ENCODE measurements around the gene CREBRF.
A peak's percentile ranks its signal among the peaks of the same experiment; 100 is the strongest.
"Not testable (repeated sequence)": the region's sequence is repeated elsewhere in the genome, so short reads cannot be mapped to it uniquely, and the experiment has no call there.

Gene CREBRF, protein sequence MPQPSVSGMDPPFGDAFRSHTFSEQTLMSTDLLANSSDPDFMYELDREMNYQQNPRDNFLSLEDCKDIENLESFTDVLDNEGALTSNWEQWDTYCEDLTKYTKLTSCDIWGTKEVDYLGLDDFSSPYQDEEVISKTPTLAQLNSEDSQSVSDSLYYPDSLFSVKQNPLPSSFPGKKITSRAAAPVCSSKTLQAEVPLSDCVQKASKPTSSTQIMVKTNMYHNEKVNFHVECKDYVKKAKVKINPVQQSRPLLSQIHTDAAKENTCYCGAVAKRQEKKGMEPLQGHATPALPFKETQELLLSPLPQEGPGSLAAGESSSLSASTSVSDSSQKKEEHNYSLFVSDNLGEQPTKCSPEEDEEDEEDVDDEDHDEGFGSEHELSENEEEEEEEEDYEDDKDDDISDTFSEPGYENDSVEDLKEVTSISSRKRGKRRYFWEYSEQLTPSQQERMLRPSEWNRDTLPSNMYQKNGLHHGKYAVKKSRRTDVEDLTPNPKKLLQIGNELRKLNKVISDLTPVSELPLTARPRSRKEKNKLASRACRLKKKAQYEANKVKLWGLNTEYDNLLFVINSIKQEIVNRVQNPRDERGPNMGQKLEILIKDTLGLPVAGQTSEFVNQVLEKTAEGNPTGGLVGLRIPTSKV

DNA sequence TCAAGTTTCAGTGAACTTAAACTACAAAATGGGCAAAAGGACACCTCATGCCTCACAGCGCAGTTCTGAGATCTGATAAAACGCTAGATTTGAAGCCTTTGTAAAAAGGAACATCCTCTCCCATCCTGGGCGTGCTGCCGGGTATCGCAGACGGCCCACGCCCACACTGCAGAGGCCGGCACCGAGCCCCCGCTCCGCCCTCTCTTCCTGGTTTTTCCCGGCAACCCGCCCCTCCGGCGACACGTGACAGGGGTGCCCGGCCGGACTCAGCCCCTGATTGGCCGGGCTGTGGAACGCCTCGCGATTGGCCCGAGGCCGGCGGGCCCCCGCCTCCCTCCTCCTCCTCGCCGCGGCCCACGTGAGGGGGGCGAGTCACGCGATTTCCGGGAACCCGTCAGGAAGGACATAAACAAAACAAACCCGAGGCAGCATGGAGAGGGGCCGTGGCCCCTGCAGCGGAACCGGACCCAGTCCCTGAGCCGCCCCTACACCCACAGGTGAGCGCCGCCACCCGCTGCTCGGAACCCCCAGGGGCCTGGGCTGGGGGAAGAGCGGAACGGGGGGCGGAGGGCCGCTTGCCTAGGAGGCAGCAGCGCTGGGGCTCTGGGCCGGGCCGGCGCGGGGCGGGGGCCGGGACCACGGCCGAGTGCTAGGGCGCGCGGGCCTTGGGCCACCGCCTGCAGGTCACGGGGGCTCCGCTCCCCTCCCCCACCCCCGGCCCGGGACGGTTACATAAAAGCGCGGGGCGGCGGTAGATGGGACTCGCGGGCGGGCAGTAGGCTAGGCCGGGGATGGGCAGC is at the start of gene CREBRF:
TSS of gene CREBRF (plus strand) at position 370 of the 800 bp plus-strand sequence. CDS start 24,424 bp downstream, outside the sequence.
- DNase-seq = peak; percentile 92 to 99 (median 98)
- intact Hi-C loops (cut with DNase I) = loop anchor here (2.0 to 5.0 kb wide), 2 partner anchors 77 to 86 kb away; partner anchors contain the start of gene BNIP1

DNA sequence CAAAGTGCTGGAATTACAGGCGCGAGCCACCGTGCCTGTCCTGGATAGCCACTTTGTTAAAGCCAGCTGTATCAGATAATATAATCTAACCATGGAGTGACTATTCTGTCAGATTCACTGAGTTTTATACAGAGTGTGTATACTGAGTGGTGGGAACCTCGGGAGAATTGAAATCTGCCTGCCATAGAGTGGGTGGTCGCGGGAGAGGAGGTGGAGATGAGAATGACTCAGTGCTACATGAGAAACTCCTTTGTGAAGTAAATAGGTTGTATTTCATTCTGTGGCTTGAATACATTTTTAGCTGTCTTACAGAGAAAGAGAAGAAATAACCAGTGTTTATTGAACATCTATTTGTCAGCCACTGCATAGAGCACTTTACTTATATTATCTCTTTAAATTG is 46.1 kb upstream of the CREBRF start:
- DNase-seq = peak in 12 of 42 donors; percentile 17 to 56 (median 34)
- intact Hi-C loops (cut with DNase I) = no loop called here

DNA sequence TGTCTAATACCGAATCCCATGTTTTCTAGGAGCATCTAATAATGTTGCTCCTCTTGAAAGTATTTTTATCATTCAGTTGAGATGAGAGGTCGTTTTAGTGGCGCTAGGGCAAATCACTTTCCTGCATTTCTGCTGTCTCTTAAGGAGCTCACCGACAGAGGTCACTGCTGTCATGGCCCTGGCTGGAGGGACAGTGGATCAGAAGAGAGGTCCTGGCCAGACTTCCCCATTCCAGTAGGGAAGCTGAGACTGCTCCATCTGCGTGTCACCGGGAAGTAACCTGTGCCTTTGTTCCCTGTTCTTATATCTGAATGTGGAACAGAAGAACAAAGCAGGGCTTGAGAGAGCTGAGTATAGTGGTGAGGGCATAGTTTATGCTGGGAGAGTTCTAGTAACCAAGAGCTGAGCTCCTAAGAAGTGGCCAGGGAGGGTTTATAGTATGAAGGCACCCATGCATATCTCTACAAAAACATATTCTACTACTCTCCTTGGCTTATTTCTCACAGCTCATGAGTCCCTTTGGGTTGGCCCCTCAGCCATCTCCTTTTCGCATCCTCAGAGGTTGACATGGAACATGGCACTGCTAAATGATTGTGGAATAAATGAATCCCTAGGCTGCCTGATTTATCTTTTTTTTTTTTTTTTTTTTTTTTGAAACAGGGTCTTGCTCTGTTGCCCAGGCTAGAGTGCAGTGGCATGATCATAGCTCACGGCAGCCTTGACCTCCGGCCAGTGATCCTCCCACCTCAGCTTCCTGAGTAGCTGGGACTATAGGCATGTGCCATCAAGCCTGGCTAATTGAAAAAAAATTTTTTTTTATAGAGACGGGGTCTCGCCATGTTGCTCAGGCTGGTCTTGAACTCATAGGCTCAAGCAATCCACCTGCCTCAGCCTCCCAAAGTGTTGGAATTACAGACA is 45.3 kb upstream of the CREBRF start:
- intact Hi-C loops (cut with DNase I) = no loop called here
- peak; percentile 14 to 82 (median 49) for DNase-seq

DNA sequence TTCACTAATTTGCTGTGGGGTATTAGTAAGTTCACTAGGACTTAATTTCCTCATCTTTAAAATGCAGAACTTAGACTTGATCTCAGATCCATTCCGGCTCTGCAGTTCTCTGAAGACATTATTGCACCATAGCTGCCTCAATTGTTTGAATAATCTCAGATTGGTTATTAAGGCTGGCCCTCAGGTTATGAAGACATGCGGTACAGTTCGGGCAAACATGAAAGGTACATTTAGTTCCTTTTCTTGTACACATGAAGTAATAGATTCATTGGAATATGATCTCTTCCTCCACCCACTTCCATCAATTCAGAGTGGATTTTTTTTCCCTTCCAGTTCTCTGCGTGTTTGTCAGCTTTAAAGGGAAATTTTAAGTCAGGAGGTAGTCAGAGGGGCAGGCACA is 44.6 kb upstream of the CREBRF start:
- DNase-seq = peak in 2 of 42 donors; percentile 13 to 25
- intact Hi-C loops (cut with DNase I) = no loop called here

DNA sequence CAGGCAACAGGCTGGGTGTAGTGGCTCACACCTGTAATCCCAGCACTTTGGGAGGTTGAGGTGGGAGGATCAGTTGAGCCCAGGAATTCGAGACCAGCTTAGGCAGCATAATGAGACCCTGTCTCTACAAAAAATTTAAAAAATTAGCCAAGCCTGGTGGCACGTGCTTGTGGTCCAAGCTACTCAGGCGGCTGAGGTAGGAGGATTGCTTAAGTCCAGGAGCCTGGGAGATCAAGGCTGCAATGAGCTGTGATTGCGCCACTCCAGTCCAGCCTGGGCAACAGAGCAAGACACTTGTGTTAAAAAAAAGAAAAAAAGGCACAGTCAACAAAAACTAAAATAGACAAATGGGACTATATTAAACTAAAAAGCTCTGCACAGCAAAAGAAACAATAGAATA is 43.3 kb upstream of the CREBRF start:
- intact Hi-C loops (cut with DNase I) = no loop called here

DNA sequence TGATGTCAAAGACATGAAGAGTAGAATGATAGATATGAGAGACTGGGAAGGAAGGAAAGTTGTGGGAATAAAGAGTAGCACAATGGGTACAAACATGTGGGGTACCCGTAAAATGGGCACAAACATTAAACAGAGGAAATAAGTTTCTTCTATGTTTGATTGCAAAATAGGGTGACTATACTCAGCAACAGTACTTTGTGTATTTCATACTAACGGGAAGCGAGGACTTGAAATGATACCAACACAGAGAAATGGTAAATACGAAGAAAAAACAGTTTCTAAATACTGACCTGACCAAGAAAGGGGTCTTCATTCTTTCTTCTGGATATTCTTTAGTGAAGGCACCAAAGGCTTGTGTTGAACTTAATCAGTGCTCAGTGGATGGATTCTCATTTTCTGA is 41.5 kb upstream of the CREBRF start:
- DNase-seq = no peak
- intact Hi-C loops (cut with DNase I) = no loop called here

More for the DNA sequence above, 43.3 kb upstream of the CREBRF start:
- no peak for DNase-seq

DNA sequence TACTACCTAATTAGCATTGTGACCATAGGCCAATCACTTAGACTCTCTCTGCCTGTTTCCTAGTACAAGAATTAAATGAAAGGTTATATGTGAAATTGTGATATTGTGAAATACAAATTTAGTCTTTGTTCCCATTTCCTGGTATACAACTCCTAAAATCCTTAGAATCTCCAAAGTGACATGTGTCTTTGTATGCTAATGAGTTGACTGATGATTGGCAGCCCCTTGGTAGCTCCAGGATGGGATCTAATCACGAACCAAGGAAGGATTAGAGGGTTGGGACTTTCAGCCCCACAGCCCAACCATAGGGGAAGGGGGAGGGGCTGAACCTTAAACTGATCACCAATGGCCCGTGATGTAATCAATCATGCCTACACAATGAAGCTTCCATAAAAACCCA is 41.0 kb upstream of the CREBRF start:
- DNase-seq = peak in 2 of 42 donors; percentile 16 to 26
- intact Hi-C loops (cut with DNase I) = no loop called here

DNA sequence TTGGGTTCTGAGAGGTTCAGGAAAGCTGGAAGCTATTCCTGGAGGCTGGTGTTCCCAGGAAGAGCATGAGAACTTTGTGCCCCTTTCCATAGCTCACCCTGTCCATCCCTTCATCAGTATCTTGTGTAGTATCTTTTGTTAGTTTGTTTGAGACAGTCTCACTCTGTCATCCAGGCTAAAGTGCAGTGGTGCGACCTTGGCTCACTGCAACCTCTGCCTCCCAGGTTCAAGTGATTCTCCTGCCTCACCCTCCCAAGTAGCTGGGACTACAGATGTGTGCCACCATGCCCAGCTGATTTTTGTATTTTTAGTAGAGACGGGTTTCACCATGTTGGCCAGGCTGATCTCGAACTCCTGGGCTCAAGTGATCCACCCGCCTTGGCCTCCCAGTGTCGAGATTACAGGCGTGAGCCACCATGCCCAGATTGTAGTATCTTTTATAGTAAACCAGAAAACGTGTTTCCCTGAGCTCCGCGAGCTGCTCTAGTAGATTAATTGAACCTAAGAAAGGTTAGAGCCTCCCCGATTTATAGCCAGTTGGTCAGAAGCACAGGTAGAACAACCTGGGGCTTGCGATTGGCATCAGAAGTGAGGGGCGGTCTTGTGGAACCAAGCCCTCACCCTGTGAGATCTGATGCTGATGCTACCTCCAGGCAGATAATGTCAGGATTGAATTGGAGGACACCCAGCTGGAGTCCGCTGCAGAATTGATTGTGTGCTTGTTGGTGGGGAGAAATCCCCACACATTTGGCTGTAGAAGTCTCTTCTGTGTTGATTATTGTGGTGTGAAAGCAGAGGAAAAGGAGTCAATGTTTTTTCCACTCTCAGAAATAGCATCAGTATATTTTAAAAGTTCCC is 40.3 kb upstream of the CREBRF start:
- intact Hi-C loops (cut with DNase I) = no loop called here
- DNase-seq = peak in 3 of 42 donors; percentile 15 to 41 (median 30)

DNA sequence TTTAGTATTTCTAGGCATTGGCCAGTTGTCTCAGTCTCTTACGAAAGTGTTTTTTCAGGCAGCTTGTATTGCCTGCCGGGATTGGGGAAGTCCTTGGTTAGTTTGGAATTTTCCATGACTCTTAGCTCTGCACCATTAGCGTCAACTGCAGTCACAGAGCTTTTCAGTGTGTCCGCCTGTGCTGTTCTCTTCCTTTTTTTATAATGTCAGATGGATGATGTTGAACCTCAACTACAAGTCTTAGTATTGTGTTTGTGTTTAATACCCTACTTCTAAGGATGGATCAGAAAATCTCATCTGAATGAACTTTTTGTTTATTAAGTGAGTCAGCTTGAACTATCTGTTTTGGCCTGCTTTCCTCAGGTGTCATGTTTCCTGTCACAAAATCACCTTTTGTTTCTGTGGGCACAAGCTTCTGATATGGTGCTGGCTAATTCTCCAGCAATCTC is 39.5 kb upstream of the CREBRF start:
- intact Hi-C loops (cut with DNase I) = no loop called here

DNA sequence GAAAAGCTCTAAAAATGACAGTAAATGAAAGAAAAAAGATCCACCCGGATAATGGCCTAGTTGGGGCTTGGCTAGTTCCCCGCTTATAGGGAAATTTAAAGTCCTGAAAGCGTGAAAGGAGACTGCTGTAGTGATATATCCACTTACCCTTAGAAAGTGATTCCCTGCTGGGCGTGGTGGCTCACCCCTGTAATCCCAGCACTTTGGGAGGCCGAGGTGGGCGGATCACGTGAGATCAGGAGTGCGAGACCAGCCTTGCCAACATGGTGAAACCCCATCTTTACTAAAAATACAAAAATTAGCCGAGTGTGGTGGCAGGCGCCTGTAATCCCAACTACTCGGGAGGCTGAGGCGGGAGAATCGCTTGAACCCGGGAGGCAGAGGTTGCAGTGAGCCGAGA is 39.1 kb upstream of the CREBRF start:
- intact Hi-C loops (cut with DNase I) = not testable (repeated sequence)
- DNase-seq = peak in 2 of 42 donors; percentile 20 to 27

More for the DNA sequence above, 39.5 kb upstream of the CREBRF start:
- DNase-seq = peak in 13 of 42 donors; percentile 22 to 63 (median 38)

DNA sequence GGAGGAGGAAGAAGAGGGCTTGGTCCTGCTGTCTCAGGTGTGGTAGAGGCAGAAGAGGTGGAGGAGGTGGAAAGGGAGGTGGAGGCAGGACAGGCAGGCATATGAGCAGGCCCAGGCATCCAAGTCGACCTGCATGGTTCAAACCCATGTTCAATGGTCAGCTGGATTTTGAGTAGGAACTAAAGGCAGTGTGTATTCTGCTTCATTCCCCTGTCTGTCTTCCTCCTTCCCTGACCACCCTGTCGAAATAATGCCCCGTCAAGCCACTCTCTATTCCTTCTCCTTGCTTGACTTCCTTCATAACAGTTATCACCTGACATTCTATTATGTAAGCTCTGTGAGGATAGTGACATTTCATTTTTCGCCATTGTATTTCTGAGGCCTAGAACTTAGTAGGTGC is 37.8 kb upstream of the CREBRF start:
- intact Hi-C loops (cut with DNase I) = no loop called here
- DNase-seq = peak in 1 of 42 donors; percentile 41

DNA sequence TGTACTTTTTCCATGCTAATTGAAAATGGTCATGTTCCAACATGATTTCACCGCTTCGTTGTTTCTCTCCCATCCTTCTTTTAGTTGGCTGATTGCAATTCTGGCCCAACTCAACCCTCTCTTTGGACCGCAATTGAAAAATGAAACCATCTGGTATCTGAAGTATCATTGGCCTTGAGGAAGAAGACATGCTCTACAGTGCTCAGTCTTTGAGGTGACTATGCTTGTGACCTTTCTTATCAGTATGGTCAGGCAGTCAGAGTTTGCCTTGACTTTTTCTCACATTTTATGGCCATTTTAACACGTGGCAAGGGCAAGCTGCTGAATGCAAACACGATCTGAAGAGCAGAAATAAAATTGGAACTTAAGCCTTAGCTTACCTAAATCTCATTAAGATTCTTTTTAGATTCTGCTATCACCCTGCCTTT is 36.0 kb upstream of the CREBRF start:
- no peak for DNase-seq
- intact Hi-C loops (cut with DNase I) = no loop called here

DNA sequence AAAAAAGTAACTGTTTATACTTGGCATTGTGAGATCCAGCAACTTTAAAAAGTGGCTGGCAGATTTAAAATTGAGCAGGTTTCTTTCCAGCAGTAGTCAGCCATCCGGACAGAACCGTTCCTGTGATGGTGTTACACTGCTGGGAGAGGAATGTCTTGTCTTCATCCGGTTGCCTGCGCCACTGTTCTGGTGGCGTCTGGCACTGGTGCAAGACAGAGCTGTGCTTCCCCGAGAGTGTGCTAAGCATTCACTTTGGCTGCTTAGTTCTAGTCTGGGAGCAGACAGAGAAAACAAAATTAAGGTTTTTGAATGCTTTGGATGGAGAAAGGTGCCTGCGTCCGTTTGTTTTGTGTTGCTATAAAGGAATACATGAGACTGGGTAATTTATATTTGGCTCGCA is 35.5 kb upstream of the CREBRF start:
- DNase-seq = peak in 33 of 42 donors; percentile 13 to 72 (median 47)
- intact Hi-C loops (cut with DNase I) = no loop called here

DNA sequence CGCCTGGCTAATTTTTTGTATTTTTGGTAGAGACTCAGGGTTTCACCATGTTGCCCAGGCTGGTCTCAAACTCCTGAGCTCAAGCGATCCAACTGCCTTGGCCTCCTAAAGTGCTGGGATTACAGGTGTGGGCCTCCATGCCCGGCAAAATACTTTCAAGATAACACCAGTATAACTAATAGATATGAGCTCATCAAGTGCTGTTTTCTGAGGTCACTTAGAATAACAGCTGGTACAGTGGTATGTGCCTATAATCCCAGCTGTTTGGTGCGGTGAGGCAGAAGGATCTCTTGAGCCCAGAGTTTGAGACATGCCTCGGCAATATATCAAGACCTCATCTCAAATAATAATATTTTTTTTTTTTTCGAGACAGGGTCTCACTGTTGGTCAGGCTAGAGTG is 30.5 kb upstream of the CREBRF start:
- intact Hi-C loops (cut with DNase I) = no loop called here
- DNase-seq = no peak

DNA sequence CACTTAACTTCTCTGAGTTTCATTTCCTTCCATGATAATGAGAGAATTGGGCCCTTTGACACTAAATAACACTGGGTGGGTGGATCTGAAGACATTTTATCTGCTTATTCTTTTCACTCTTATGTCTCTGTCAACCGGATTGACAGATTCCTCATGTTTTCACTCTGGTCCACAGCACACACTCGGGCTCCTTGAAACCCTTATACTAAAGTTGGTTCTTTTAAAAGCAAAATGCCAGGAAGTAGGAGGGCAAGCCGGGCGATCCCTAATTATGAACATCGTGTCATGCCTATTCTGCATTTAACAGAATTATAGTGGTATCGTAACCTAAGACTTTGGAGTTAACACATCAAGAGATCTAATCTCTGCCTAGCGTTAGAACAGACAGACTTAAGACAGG is 28.2 kb upstream of the CREBRF start:
- intact Hi-C loops (cut with DNase I) = no loop called here
- no peak for DNase-seq

DNA sequence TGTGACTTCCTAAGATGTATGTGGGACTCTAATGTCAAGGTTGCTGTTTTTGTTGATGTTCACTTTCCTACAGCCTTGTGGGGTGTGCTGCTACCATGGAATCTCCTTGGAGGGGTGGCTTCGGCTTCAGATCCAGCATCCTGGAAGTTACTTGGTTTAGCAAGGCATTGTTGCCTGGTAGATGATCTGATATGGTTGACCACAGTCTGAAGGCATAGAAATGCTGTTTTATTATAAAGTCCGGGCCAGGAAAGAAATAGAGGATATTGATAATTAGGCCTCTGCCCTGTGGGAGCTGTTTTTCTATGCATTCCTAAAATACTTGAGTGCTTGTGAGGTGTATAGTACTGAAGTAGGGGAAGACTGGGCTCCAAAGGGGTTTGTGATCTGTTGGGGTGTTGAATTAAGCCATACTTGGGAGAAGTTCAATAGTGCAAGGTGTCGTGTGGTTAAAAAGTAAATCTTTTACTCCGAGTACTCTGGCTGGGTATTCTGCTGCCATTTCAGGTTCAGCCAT is 27.3 kb upstream of the CREBRF start:
- intact Hi-C loops (cut with DNase I) = no loop called here
- DNase-seq = no peak

DNA sequence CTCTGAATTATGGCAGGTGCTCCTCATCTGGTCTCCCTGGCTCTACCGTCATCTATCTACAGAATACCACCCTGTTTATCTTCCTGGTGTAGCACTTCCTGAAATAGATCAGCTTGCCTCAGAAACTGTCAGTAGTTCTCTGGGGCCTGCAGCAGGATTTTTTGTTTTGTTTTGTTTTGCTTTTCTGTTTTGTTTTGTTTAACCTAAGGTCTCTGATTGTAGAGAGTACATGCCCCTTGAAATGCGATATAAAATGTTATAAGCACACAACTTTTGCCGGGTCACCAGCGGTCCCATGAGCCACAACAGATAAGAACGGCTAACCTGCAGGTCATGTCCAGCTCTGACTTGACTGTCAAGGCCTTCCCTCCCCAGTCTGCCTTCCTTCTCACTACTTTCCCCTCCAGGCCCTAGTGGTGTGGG is 26.6 kb upstream of the CREBRF start:
- no peak for DNase-seq
- intact Hi-C loops (cut with DNase I) = no loop called here

Measured in head of caudate nucleus (tissue), 42 donors.